Right renal pelvis (tissue), 4 donors: Measurements from ENCODE around the gene SLC1A7. TPM values are rescaled to one million over a fixed set of nuclear protein-coding genes. Genes with fewer than 3 reads are reported as not detected.

Experiments
- DNase-seq, 4 donors: peaks; one replicate each; pipeline ENCODE4 v3.0.0-alpha.2; 2013; ENCODE audit warnings: low read depth in 4 of 4, low spot score in 3 of 4, missing footprints in 1 of 4
- polyA plus RNA-seq, 4 donors: library from polyadenylated mRNA; unstranded; fragments of 120-200 nt; gene quantifications; one replicate each; pipeline ENCODE4 v1.2.1, GENCODE V29; 2013; ENCODE audit not compliant: insufficient read length in 4 of 4

The SLC1A7 gene
- polyA plus RNA-seq, 4 donors, result 0.08 to 0.12 (median 0.10) TPM

- no peak for DNase-seq
Observed at GRCh38 chr1:53162621-53163020, 20.2 kb upstream of the SLC1A7 start.

- no peak for DNase-seq
Observed at GRCh38 chr1:53160924-53161378, 18.5 kb upstream of the SLC1A7 start.

GRCh38 chr1:53158900-53159299 is 16.5 kb upstream of the SLC1A7 start:
- no peak for DNase-seq

GRCh38 chr1:53156783-53157182 is 14.3 kb upstream of the SLC1A7 start:
- no peak for DNase-seq

- DNase-seq, result no peak
Observed at GRCh38 chr1:53155945-53156344, 13.5 kb upstream of the SLC1A7 start.

GRCh38 chr1:53155534-53155933 is 13.1 kb upstream of the SLC1A7 start:
- DNase-seq, result no peak

GRCh38 chr1:53154859-53155438 is 12.5 kb upstream of the SLC1A7 start:
- no peak for DNase-seq

GRCh38 chr1:53153752-53154151 is 11.3 kb upstream of the SLC1A7 start:
- DNase-seq, result no peak

GRCh38 chr1:53148123-53148522 is 5.7 kb upstream of the SLC1A7 start:
- DNase-seq, result no peak

GRCh38 chr1:53147174-53147573 is 4.7 kb upstream of the SLC1A7 start:
- no peak for DNase-seq

GRCh38 chr1:53145942-53146708 is 3.7 kb upstream of the SLC1A7 start:
- DNase-seq, result peak; percentile 34 to 61 (median 56)

- DNase-seq, result no peak
Observed at GRCh38 chr1:53145619-53145941, 3.1 kb upstream of the SLC1A7 start.

GRCh38 chr1:53145051-53145600 is 2.7 kb upstream of the SLC1A7 start:
- no peak for DNase-seq

- no peak for DNase-seq
Observed at GRCh38 chr1:53144201-53144600, 1.8 kb upstream of the SLC1A7 start.

- no peak for DNase-seq
Observed at GRCh38 chr1:53143527-53143926, 1.1 kb upstream of the SLC1A7 start.

- no peak for DNase-seq
Observed at GRCh38 chr1:53141487-53142055, 867 bp downstream of the SLC1A7 start.

- DNase-seq, result no peak
Observed at GRCh38 chr1:53140451-53140850, 2.0 kb downstream of the SLC1A7 start.

- no peak for DNase-seq
Observed at GRCh38 chr1:53139951-53140361, 2.5 kb downstream of the SLC1A7 start.

GRCh38 chr1:53138991-53139884 is 3.2 kb downstream of the SLC1A7 start:
- no peak for DNase-seq

GRCh38 chr1:53137729-53138128 is 4.7 kb downstream of the SLC1A7 start:
- DNase-seq, result no peak

GRCh38 chr1:53135735-53136114 is 6.7 kb downstream of the SLC1A7 start:
- no peak for DNase-seq
